HepG2 (cell line): ENCODE measurements around the gene DLG2.

Source experiments
- BCL6 ChIP-seq: IDR thresholded peaks from 2 replicates; pipeline ENCODE4 v1.6.1; 2016; ENCODE audit warnings: missing genetic modification reagents, missing compliant biosample characterization
- CEBPB ChIP-seq: IDR thresholded peaks from 2 replicates; pipeline ENCODE4 v1.6.1; 2011; ENCODE audit warnings: low read depth, low read length, improper control_type of control experiment, borderline replicate concordance
- EEA1 ChIP-seq: sonication (generic); formaldehyde crosslinking; IDR thresholded peaks from 2 replicates; pipeline ENCODE4 v1.5.1; 2020; ENCODE audit warnings: mild to moderate bottlenecking, missing genetic modification reagents, borderline replicate concordance
- HOXA7 ChIP-seq: sonication (generic); formaldehyde crosslinking; IDR thresholded peaks from 2 replicates; pipeline ENCODE4 v1.8.1; 2022; ENCODE audit warnings: mild to moderate bottlenecking, missing genetic modification reagents, moderate library complexity
- POLR2A ChIP-seq, 2 experiments: IDR thresholded peaks; 2 replicates each; pipeline ENCODE4 v1.6.1; 2011; ENCODE audit warnings: low read depth in 2 of 2, low read length in 2 of 2, mild to moderate bottlenecking in 1 of 2, moderate library complexity in 1 of 2; ENCODE audit not compliant: insufficient read depth in 1 of 2
- SMC3 ChIP-seq: IDR thresholded peaks from 2 replicates; pipeline ENCODE4 v1.6.1; 2011; ENCODE audit warnings: low read length, improper control_type of control experiment
- ZFX ChIP-seq: sonication (generic); formaldehyde crosslinking; IDR thresholded peaks from 2 replicates; pipeline ENCODE4 v1.4.0; 2020; ENCODE audit warnings: mild to moderate bottlenecking, low read depth, missing genetic modification reagents, moderate library complexity
- ZNF138 ChIP-seq: sonication (generic); formaldehyde crosslinking; IDR thresholded peaks from 2 replicates; pipeline ENCODE4 v1.5.0; 2020; ENCODE audit warnings: mild to moderate bottlenecking, low read depth, missing genetic modification reagents
- ZNF205 ChIP-seq: IDR thresholded peaks from 2 replicates; pipeline ENCODE4 v1.6.1; 2018; ENCODE audit warnings: missing biosample characterization, missing genetic modification reagents
- ZNF274 ChIP-seq: sonication (generic); formaldehyde crosslinking; IDR thresholded peaks from 2 replicates; pipeline ENCODE4 v1.5.1; 2020; ENCODE audit warnings: mild to moderate bottlenecking, missing genetic modification reagents
- ZNF468 ChIP-seq: sonication (generic); formaldehyde crosslinking; IDR thresholded peaks from 2 replicates; pipeline ENCODE4 v1.8.0; 2022; ENCODE audit warnings: mild to moderate bottlenecking, moderate library complexity, missing genetic modification reagents
- ZNF616 ChIP-seq: sonication (generic); formaldehyde crosslinking; IDR thresholded peaks from 2 replicates; pipeline ENCODE4 v1.5.0; 2020; ENCODE audit warnings: low read depth, mild to moderate bottlenecking, missing genetic modification reagents
- TF ChIP-seq, protein P1 (sequence below): sonication (generic); formaldehyde crosslinking; IDR thresholded peaks from 2 replicates; pipeline ENCODE4 v1.5.0; 2020; ENCODE audit warnings: missing genetic modification reagents
- TF ChIP-seq, protein P2 (sequence below): sonication (generic); formaldehyde crosslinking; IDR thresholded peaks from 2 replicates; pipeline ENCODE4 v1.5.0; 2020; ENCODE audit warnings: mild to moderate bottlenecking, missing genetic modification reagents, moderate library complexity

DNA sequence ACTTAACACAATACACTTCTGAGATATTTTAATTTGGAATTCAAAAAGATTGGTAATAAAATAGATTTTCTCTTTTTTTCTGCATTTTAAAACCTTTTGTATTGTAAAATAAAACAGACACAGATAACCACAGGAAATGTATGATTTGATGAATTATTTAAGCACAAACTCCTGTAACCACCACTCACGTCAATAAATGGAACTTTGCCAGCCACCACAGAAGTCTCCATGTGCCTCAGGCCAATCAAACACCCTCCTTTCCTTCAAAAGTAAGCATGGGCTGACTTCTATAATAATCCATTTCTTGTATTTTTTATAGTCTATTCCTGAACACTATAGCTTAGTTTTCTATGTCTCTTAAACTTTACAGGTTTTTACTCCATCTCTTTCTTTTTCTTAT is 721.7 kb downstream of the DLG2 start:
- TF ChIP-seq, protein P1, sequence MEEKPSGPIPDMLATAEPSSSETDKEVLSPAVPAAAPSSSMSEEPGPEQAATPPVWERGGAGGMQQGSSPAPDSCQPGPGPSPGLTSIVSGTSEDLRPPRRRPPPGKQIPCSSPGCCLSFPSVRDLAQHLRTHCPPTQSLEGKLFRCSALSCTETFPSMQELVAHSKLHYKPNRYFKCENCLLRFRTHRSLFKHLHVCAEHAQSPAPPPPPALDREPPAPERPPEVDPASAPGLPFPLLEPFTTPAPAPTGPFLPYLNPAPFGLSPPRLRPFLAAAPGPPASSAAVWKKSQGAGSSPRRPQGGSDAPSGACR (CRISPR knock-in tag) = no peak
- TF ChIP-seq ZNF205 (CRISPR knock-in tag) = no peak
- TF ChIP-seq, protein P2, sequence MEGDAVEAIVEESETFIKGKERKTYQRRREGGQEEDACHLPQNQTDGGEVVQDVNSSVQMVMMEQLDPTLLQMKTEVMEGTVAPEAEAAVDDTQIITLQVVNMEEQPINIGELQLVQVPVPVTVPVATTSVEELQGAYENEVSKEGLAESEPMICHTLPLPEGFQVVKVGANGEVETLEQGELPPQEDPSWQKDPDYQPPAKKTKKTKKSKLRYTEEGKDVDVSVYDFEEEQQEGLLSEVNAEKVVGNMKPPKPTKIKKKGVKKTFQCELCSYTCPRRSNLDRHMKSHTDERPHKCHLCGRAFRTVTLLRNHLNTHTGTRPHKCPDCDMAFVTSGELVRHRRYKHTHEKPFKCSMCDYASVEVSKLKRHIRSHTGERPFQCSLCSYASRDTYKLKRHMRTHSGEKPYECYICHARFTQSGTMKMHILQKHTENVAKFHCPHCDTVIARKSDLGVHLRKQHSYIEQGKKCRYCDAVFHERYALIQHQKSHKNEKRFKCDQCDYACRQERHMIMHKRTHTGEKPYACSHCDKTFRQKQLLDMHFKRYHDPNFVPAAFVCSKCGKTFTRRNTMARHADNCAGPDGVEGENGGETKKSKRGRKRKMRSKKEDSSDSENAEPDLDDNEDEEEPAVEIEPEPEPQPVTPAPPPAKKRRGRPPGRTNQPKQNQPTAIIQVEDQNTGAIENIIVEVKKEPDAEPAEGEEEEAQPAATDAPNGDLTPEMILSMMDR (CRISPR knock-in tag) = no peak
- no peak for TF ChIP-seq ZFX (CRISPR knock-in tag)
- no peak for TF ChIP-seq BCL6 (CRISPR knock-in tag)
- no peak for TF ChIP-seq ZNF468 (CRISPR knock-in tag)
- TF ChIP-seq CEBPB = no peak
- TF ChIP-seq ZNF138 = no peak
- TF ChIP-seq SMC3 = no peak
- TF ChIP-seq ZNF616 (CRISPR knock-in tag) = no peak
- no peak for TF ChIP-seq HOXA7
- no peak for TF ChIP-seq ZNF274
- TF ChIP-seq POLR2A (IDR thresholded peaks at IDR 0.05; ENCODE audit: insufficient read depth in 1 of 2, low read depth in 2 of 2, low read length in 2 of 2) = no peak
- TF ChIP-seq EEA1 = no peak
